Measurements from ENCODE around the gene LAMB3.
A peak's percentile ranks its signal among the peaks of the same experiment; 100 is the strongest.

The LAMB3 gene

GRCh38 chr1:209627027-209627731, 25.0 kb downstream of the LAMB3 start:
- no peak for TF ChIP-seq Cebpa-rat (IDR thresholded peaks at IDR 0.05)
- H3K27ac ChIP-seq, result no peak overlapping the region
- no peaks in the 10 kb centered on the region for H3K36me3 ChIP-seq
- no peaks in the 10 kb centered on the region for H3K27me3 ChIP-seq
- H3K4me3 ChIP-seq, result no peak overlapping the region
- H3K9me3 ChIP-seq, result no peaks in the 10 kb centered on the region
- H3K4me1 ChIP-seq, result peaks cover 34% of the 10 kb centered on the region
- H4K20me1 ChIP-seq, result no peaks in the 10 kb centered on the region
- H3K9ac ChIP-seq, result no peak overlapping the region
- peak overlapping the region; percentile 17 for H3K4me2 ChIP-seq

GRCh38 chr1:209626346-209627026, 25.7 kb downstream of the LAMB3 start:
- Histone ChIP-seq H3K27ac (no peak overlapping the region), H4K20me1 (no peaks in the 10 kb centered on the region), H3K4me3 (no peak overlapping the region), H3K9ac (no peak overlapping the region), H3K4me2 (no peak overlapping the region), H3K9me3 (no peaks in the 10 kb centered on the region), H3K4me1 (peaks cover 27% of the 10 kb centered on the region), H3K27me3 (no peaks in the 10 kb centered on the region), H3K36me3 (no peaks in the 10 kb centered on the region)
- no peak for TF ChIP-seq Cebpa-rat (IDR thresholded peaks at IDR 0.05)

GRCh38 chr1:209625791-209626285, 26.4 kb downstream of the LAMB3 start:
- no peak overlapping the region for H3K4me2 ChIP-seq
- no peak for TF ChIP-seq Cebpa-rat (IDR thresholded peaks at IDR 0.05)
- no peak overlapping the region for H3K27ac ChIP-seq
- H3K36me3 ChIP-seq, result no peaks in the 10 kb centered on the region
- no peak overlapping the region for H3K4me3 ChIP-seq
- no peaks in the 10 kb centered on the region for H3K27me3 ChIP-seq
- H3K4me1 ChIP-seq, result peaks cover 23% of the 10 kb centered on the region
- no peak overlapping the region for H3K9ac ChIP-seq
- H3K9me3 ChIP-seq, result no peaks in the 10 kb centered on the region
- no peaks in the 10 kb centered on the region for H4K20me1 ChIP-seq

- Histone ChIP-seq H3K4me2 (no peak overlapping the region), H3K36me3 (no peaks in the 10 kb centered on the region), H3K9ac (no peak overlapping the region), H3K27me3 (no peaks in the 10 kb centered on the region), H3K4me1 (peaks cover 28% of the 10 kb centered on the region), H3K4me3 (no peak overlapping the region), H3K27ac (no peak overlapping the region), H4K20me1 (no peaks in the 10 kb centered on the region), H3K9me3 (no peaks in the 10 kb centered on the region)
- no peak for TF ChIP-seq Cebpa-rat (IDR thresholded peaks at IDR 0.05)
These were observed 27.4 kb downstream of the LAMB3 start for GRCh38 chr1:209624558-209625549.

GRCh38 chr1:209622841-209623829, 29.1 kb downstream of the LAMB3 start:
- Histone ChIP-seq H3K4me3 (no peak overlapping the region), H3K9ac (no peak overlapping the region), H3K27ac (no peak overlapping the region), H3K4me2 (no peak overlapping the region), H3K4me1 (peaks cover 46% of the 10 kb centered on the region), H3K9me3 (no peaks in the 10 kb centered on the region), H3K27me3 (no peaks in the 10 kb centered on the region), H4K20me1 (no peaks in the 10 kb centered on the region), H3K36me3 (no peaks in the 10 kb centered on the region)
- TF ChIP-seq Cebpa-rat (IDR thresholded peaks at IDR 0.05), result no peak

- Histone ChIP-seq H3K4me3 (no peak overlapping the region), H3K27me3 (no peaks in the 10 kb centered on the region), H4K20me1 (no peaks in the 10 kb centered on the region), H3K9ac (no peak overlapping the region), H3K27ac (no peak overlapping the region), H3K9me3 (no peaks in the 10 kb centered on the region), H3K36me3 (no peaks in the 10 kb centered on the region), H3K4me1 (peaks cover 37% of the 10 kb centered on the region), H3K4me2 (no peak overlapping the region)
- no peak for TF ChIP-seq Cebpa-rat (IDR thresholded peaks at IDR 0.05)
These were observed 30.2 kb downstream of the LAMB3 start for GRCh38 chr1:209621741-209622655.

GRCh38 chr1:209621286-209621685, 30.9 kb downstream of the LAMB3 start:
- H3K9ac ChIP-seq, result no peak overlapping the region
- H3K4me2 ChIP-seq, result no peak overlapping the region
- H4K20me1 ChIP-seq, result no peaks in the 10 kb centered on the region
- no peak for TF ChIP-seq Cebpa-rat (IDR thresholded peaks at IDR 0.05)
- H3K4me1 ChIP-seq, result peaks cover 35% of the 10 kb centered on the region
- H3K4me3 ChIP-seq, result no peak overlapping the region
- no peaks in the 10 kb centered on the region for H3K27me3 ChIP-seq
- no peaks in the 10 kb centered on the region for H3K9me3 ChIP-seq
- no peak overlapping the region for H3K27ac ChIP-seq
- no peaks in the 10 kb centered on the region for H3K36me3 ChIP-seq

GRCh38 chr1:209620487-209620884, 31.7 kb downstream of the LAMB3 start:
- Histone ChIP-seq H3K4me1 (peaks cover 33% of the 10 kb centered on the region), H4K20me1 (no peaks in the 10 kb centered on the region), H3K36me3 (no peaks in the 10 kb centered on the region), H3K27ac (no peak overlapping the region), H3K4me3 (no peak overlapping the region), H3K27me3 (no peaks in the 10 kb centered on the region), H3K9ac (no peak overlapping the region), H3K4me2 (peak overlapping the region; percentile 64; the same call in 1 of the 2 replicates), H3K9me3 (no peaks in the 10 kb centered on the region)
- no peak for TF ChIP-seq Cebpa-rat (IDR thresholded peaks at IDR 0.05)

All from BLaER1 (cell line).